GM19452 (cell line): ENCODE measurements around the gene GMPS.
"Not testable (repeated sequence)": the region's sequence is repeated elsewhere in the genome, so short reads cannot be mapped to it uniquely, and the experiment has no call there.

Experiments
- ATAC-seq: cut with Tn5 transposase; IDR thresholded peaks from one replicate; pipeline ENCODE4 v1.9.1; 2021; ENCODE audit not compliant: unreplicated experiment

Gene GMPS

GRCh38 chr3:155870133-155870944 is at the start of gene GMPS:
Gene GMPS (plus strand): TSS chr3:155870650. CDS start chr3:155870871, 221 bp downstream.
- peak; percentile 89 for ATAC-seq

GRCh38 chr3:155828490-155829098 is 41.9 kb upstream of the GMPS start:
- ATAC-seq: not testable (repeated sequence)

- ATAC-seq: no peak
Observed at GRCh38 chr3:155835341-155836071, 34.9 kb upstream of the GMPS start.

- no peak for ATAC-seq
Observed at GRCh38 chr3:155843569-155843968, 26.9 kb upstream of the GMPS start.

GRCh38 chr3:155846119-155846518 is 24.3 kb upstream of the GMPS start:
- no peak for ATAC-seq

- ATAC-seq: no peak
Observed at GRCh38 chr3:155847993-155848392, 22.5 kb upstream of the GMPS start.

GRCh38 chr3:155849404-155849803 is 21.0 kb upstream of the GMPS start:
- ATAC-seq: not testable (repeated sequence)

GRCh38 chr3:155852341-155852740 is 18.1 kb upstream of the GMPS start:
- no peak for ATAC-seq

GRCh38 chr3:155853214-155854140 is 17.0 kb upstream of the GMPS start:
- ATAC-seq: peak; percentile 4

- ATAC-seq: peak; percentile 95
Observed at GRCh38 chr3:155854141-155854940, 16.1 kb upstream of the GMPS start, which contains the start of gene SLC33A1. Gene SLC33A1 (minus strand): TSS chr3:155854427. CDS start chr3:155853997, 430 bp downstream.

- peak; percentile 45 for ATAC-seq
Observed at GRCh38 chr3:155859859-155860258, 10.6 kb upstream of the GMPS start.

GRCh38 chr3:155860424-155860823 is 10.0 kb upstream of the GMPS start:
- ATAC-seq: not testable (repeated sequence)

- ATAC-seq: no peak
Observed at GRCh38 chr3:155861476-155862183, 8.8 kb upstream of the GMPS start.

- not testable (repeated sequence) for ATAC-seq
Observed at GRCh38 chr3:155862290-155862982, 8.0 kb upstream of the GMPS start.

GRCh38 chr3:155863072-155863784 is 7.2 kb upstream of the GMPS start:
- no peak for ATAC-seq

- ATAC-seq: no peak
Observed at GRCh38 chr3:155869691-155870090, 759 bp upstream of the GMPS start.

- peak; percentile 24 for ATAC-seq
Observed at GRCh38 chr3:155870945-155871745, 695 bp downstream of the GMPS start.
